Neutrophil (primary cell): ENCODE measurements around the gene HOXB8.

ENCODE experiments used
- H3K27ac ChIP-seq: fragments of 200-600 bp; sonication (generic); 2 replicates; pipeline ENCODE4 v1.5.1; 2016; ENCODE audit warnings: mild to moderate bottlenecking, moderate library complexity
- H3K27me3 ChIP-seq: fragments of 200-600 bp; sonication (generic); 2 replicates; pipeline ENCODE4 v1.6.0; 2016; ENCODE audit warnings: mild to moderate bottlenecking
- H3K36me3 ChIP-seq: fragments of 200-600 bp; sonication (generic); 2 replicates; pipeline ENCODE4 v1.5.1; 2017
- H3K4me1 ChIP-seq, 2 experiments: fragments of 200-600 bp in 1 of 2; sonication (generic) in 1 of 2; 1 replicate in 1 of 2; 2 replicates in 1 of 2; pipeline versions ENCODE4 v1.5.1 to v1.6.1; 2013 to 2016; ENCODE audit warnings: low read depth in 1 of 2, low read length in 1 of 2, mild to moderate bottlenecking in 1 of 2, moderate library complexity in 1 of 2; ENCODE audit not compliant: control insufficient read depth in 1 of 2, insufficient read depth in 1 of 2
- H3K4me3 ChIP-seq, 2 experiments: fragments of 200-600 bp in 1 of 2; sonication (generic) in 1 of 2; 1 replicate in 1 of 2; 2 replicates in 1 of 2; pipeline ENCODE4 v1.5.1; 2013 to 2016; ENCODE audit warnings: low read depth in 1 of 2, low read length in 1 of 2, mild to moderate bottlenecking in 1 of 2, moderate library complexity in 1 of 2
- H3K9me3 ChIP-seq: fragments of 200-600 bp; sonication (generic); 2 replicates; pipeline ENCODE4 v1.5.1; 2016
- CTCF ChIP-seq: fragments of 200-600 bp; sonication (generic); IDR thresholded peaks from 2 replicates; pipeline ENCODE4 v1.5.1; 2016; ENCODE audit warnings: antibody characterized with exemption

HOXB8 gene

GRCh38 chr17:48609759-48610281 lies 5.3 kb downstream of the HOXB8 start:
- Histone ChIP-seq H3K27me3 (peaks cover 100% of the 10 kb centered on the region), H3K9me3 (no peaks in the 10 kb centered on the region), H3K4me3 (no peak overlapping the region), H3K36me3 (no peaks in the 10 kb centered on the region), H3K27ac (no peak overlapping the region), H3K4me1 (peaks cover 12 to 24% of the 10 kb centered on the region in 2 experiments)
- TF ChIP-seq CTCF, result no peak

GRCh38 chr17:48609033-48609432 lies 6.1 kb downstream of the HOXB8 start:
- Histone ChIP-seq H3K27me3 (peaks cover 100% of the 10 kb centered on the region), H3K4me3 (no peak overlapping the region), H3K27ac (no peak overlapping the region), H3K36me3 (no peaks in the 10 kb centered on the region), H3K9me3 (no peaks in the 10 kb centered on the region), H3K4me1 (peaks cover 12 to 24% of the 10 kb centered on the region in 2 experiments)
- no peak for TF ChIP-seq CTCF

- Histone ChIP-seq H3K4me1 (peaks cover 12 to 24% of the 10 kb centered on the region in 2 experiments), H3K27ac (no peak overlapping the region), H3K4me3 (no peak overlapping the region), H3K27me3 (peaks cover 100% of the 10 kb centered on the region), H3K9me3 (no peaks in the 10 kb centered on the region), H3K36me3 (no peaks in the 10 kb centered on the region)
- no peak for TF ChIP-seq CTCF
These were observed 6.6 kb downstream of the HOXB8 start for GRCh38 chr17:48608494-48608834.

GRCh38 chr17:48606892-48607614 lies 8.0 kb downstream of the HOXB8 start:
- Histone ChIP-seq H3K4me1 (peaks cover 12 to 23% of the 10 kb centered on the region in 2 experiments), H3K36me3 (no peaks in the 10 kb centered on the region), H3K27me3 (peaks cover 100% of the 10 kb centered on the region)

More at GRCh38 chr17:48606892-48607614, 8.0 kb downstream of the HOXB8 start:
- Histone ChIP-seq H3K27ac (no peak overlapping the region), H3K9me3 (no peaks in the 10 kb centered on the region), H3K4me3 (no peak overlapping the region)
- TF ChIP-seq CTCF, result no peak
